ENCODE results near the gene CBLN2. TPM values are rescaled to one million over a fixed set of nuclear protein-coding genes. Genes with fewer than 3 reads are reported as not detected.

Gene CBLN2
- total RNA-seq, 2 donors from 2014 or later, result not detected

GRCh38 chr18:72542342-72542741 lies 1.8 kb downstream of the CBLN2 start:
- no peak overlapping the region for H3K4me3 ChIP-seq
- 1 to 9% methylated on average over 26 to 34 of the region's 34 CpGs for whole genome bisulfite sequencing, 2 donors
- intact Hi-C loops (cut with DNase I), result loop anchor here (10.0 kb wide), 1 partner anchor 1608 kb away; no protein-coding TSS in a partner anchor

DNA sequence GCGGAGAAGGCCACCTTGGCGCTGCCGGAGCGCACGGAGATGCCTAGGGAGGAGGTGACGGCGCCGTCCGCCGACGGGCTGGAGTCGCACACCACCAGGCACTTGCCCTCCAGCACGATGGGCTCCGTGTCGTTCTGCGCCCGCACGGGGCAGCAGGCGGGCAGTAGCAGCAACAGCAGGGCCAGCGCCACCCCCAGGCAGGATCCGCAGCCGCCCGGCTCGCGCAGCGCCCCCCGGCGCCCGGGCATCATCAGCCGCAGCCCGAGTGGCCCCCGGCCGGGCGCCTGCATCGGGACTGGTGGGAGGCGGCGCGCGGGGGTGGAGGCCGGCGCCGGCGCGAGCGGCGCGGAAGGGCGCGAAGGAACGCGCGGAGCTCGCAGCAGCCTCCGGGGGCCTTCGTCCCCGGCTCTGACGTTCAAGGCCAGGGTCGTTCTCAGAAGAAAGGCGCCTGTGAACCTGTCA lies 2.2 kb downstream of the CBLN2 start:
- 0 to 1% methylated on average over 1 to 58 of the region's 59 CpGs for WGBS, 2 donors
- ATAC-seq (no peak), DNase-seq (no peak)
- H3K9me3 ChIP-seq, result no peaks in the 10 kb centered on the region
- peaks cover 15% of the 10 kb centered on the region for H3K4me1 ChIP-seq
- no peaks in the 10 kb centered on the region for H3K36me3 ChIP-seq (replicated peaks in 1 of 2; ENCODE audit: insufficient read depth in 1 of 2, low read depth in 2 of 2)
- TF ChIP-seq POLR2A (IDR thresholded peaks at IDR 0.05), result no peak
- TF ChIP-seq, protein P1, sequence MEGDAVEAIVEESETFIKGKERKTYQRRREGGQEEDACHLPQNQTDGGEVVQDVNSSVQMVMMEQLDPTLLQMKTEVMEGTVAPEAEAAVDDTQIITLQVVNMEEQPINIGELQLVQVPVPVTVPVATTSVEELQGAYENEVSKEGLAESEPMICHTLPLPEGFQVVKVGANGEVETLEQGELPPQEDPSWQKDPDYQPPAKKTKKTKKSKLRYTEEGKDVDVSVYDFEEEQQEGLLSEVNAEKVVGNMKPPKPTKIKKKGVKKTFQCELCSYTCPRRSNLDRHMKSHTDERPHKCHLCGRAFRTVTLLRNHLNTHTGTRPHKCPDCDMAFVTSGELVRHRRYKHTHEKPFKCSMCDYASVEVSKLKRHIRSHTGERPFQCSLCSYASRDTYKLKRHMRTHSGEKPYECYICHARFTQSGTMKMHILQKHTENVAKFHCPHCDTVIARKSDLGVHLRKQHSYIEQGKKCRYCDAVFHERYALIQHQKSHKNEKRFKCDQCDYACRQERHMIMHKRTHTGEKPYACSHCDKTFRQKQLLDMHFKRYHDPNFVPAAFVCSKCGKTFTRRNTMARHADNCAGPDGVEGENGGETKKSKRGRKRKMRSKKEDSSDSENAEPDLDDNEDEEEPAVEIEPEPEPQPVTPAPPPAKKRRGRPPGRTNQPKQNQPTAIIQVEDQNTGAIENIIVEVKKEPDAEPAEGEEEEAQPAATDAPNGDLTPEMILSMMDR (IDR thresholded peaks at IDR 0.05), result no peak
- H3K27me3 ChIP-seq, result peaks cover 0 to 7% of the 10 kb centered on the region in 2 donors
- no peak overlapping the region for H3K27ac ChIP-seq
- no peak overlapping the region for H3K4me3 ChIP-seq
- intact Hi-C loops (cut with DNase I), result loop anchor here (10.0 kb wide), 1 partner anchor 1607 kb away; no protein-coding TSS in a partner anchor

More at GRCh38 chr18:72542342-72542741, 1.8 kb downstream of the CBLN2 start:
- H3K4me1 ChIP-seq, result peaks cover 15% of the 10 kb centered on the region
- ATAC-seq (no peak), DNase-seq (no peak)
- no peak for TF ChIP-seq POLR2A (IDR thresholded peaks at IDR 0.05)
- TF ChIP-seq, protein P1 (IDR thresholded peaks at IDR 0.05), result no peak
- H3K27ac ChIP-seq, result no peak overlapping the region
- peaks cover 0 to 7% of the 10 kb centered on the region in 2 donors for H3K27me3 ChIP-seq
- no peaks in the 10 kb centered on the region for H3K9me3 ChIP-seq
- H3K36me3 ChIP-seq (replicated peaks in 1 of 2; ENCODE audit: insufficient read depth in 1 of 2, low read depth in 2 of 2), result no peaks in the 10 kb centered on the region

- Histone ChIP-seq H3K27me3 (peaks cover 0 to 7% of the 10 kb centered on the region in 2 donors), H3K4me3 (no peak overlapping the region), H3K4me1 (peaks cover 15% of the 10 kb centered on the region), H3K36me3 (replicated peaks in 1 of 2; ENCODE audit: insufficient read depth in 1 of 2, low read depth in 2 of 2) (no peaks in the 10 kb centered on the region), H3K27ac (no peak overlapping the region), H3K9me3 (no peaks in the 10 kb centered on the region)
- WGBS, 2 donors, result 35 to 61% methylated on average over 5 of the region's 5 CpGs
- intact Hi-C loops (cut with DNase I), result loop anchor here (10.0 kb wide), 1 partner anchor 1605 kb away; no protein-coding TSS in a partner anchor
- no peak for TF ChIP-seq POLR2A (IDR thresholded peaks at IDR 0.05)
- TF ChIP-seq, protein P1 (IDR thresholded peaks at IDR 0.05), result no peak
- ATAC-seq, result no peak
- no peak for DNase-seq
These were observed 4.2 kb downstream of the CBLN2 start for GRCh38 chr18:72539901-72540300.

DNA sequence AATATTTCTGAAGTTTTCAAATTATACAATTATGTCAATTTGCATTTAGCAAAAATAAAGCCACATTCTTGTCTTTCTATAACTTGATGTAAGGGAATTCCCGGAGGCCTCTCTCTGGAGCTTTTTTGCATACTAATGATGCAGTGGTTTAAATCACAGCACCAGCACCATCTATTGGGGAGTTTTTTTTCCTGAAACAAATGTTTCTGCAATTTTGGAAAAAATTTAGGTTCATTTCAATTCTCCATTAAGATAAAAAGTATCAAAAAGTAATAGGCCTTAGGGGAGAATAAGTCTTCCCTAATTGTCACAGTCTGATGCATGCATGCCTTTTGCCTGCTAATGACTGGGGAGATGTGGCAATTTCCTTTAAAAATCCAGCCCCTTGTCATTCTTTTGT lies 13.5 kb downstream of the CBLN2 start:
- H3K4me3 ChIP-seq, result no peak overlapping the region

More for the DNA sequence above, 13.5 kb downstream of the CBLN2 start:
- no peak for DNase-seq
- Histone ChIP-seq H3K9me3 (no peaks in the 10 kb centered on the region), H3K27me3 (no peaks in the 10 kb centered on the region), H3K4me1 (no peaks in the 10 kb centered on the region), H3K27ac (no peak overlapping the region), H3K36me3 (replicated peaks in 1 of 2; ENCODE audit: insufficient read depth in 1 of 2, low read depth in 2 of 2) (no peaks in the 10 kb centered on the region)
- 39 to 48% methylated on average over 1 of the region's 1 CpG for WGBS, 2 donors
- TF ChIP-seq, protein P1 (IDR thresholded peaks at IDR 0.05), result no peak
- no peak for TF ChIP-seq POLR2A (IDR thresholded peaks at IDR 0.05)
- ATAC-seq, result no peak
- intact Hi-C loops (cut with DNase I), result no loop called here
